BE2C (cell line): ENCODE measurements around the gene DDRGK1.

Source experiments
- DNase-seq: peaks from one replicate; pipeline ENCODE4 v3.0.0-alpha.2; 2020
- H3K27me3 ChIP-seq: fragments of 250-450 bp; sonication (Bioruptor Pico); 2 replicates; pipeline ENCODE4 v1.5.1; 2020; ENCODE audit warnings: mild to moderate bottlenecking
- H3K36me3 ChIP-seq: fragments of 250-450 bp; sonication (Bioruptor Pico); 2 replicates; pipeline ENCODE4 v1.5.1; 2020; ENCODE audit warnings: mild to moderate bottlenecking
- H3K4me1 ChIP-seq: fragments of 250-450 bp; sonication (Bioruptor Pico); 2 replicates; pipeline ENCODE4 v1.5.1; 2020
- H3K4me3 ChIP-seq: 2 replicates; pipeline ENCODE4 v1.5.1; 2011; ENCODE audit warnings: low read depth, low read length
- H3K9me3 ChIP-seq: fragments of 250-450 bp; sonication (Bioruptor Pico); 2 replicates; pipeline ENCODE4 v1.5.1; 2020
- CTCF ChIP-seq: IDR thresholded peaks from 2 replicates; pipeline ENCODE4 v1.5.1; 2012; ENCODE audit warnings: mild to moderate bottlenecking, low read depth, low read length

Gene DDRGK1

DNA sequence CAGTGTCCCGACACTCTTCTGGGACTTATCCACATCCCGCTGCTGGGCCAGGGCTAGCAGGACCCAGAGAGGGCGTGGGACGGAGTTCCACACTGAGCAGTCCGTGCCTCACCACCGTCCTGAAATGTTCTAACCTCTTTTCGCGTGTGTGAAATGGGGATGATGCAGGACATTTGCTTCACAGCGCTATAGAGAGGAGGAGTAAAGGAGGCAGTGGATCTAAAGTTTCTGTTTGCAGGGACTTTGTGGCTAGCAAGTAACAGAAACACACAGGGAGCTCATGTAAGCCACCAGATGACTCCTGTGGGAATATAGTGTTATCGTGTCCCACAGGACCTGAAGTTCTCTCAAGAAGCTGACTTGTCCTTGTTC lies 5.5 kb upstream of the DDRGK1 start:
- H3K4me3 ChIP-seq, result peak overlapping the region; percentile 99
- DNase-seq, result no peak
- TF ChIP-seq CTCF, result no peak
- no peaks in the 10 kb centered on the region for H3K4me1 ChIP-seq
- H3K36me3 ChIP-seq, result peaks cover 6% of the 10 kb centered on the region
- H3K9me3 ChIP-seq, result no peaks in the 10 kb centered on the region
- H3K27me3 ChIP-seq, result no peaks in the 10 kb centered on the region

GRCh38 chr20:3209257-3209945 lies 4.9 kb upstream of the DDRGK1 start, which contains the start of gene ITPA:
Gene ITPA (plus strand): TSS chr20:3209498. CDS start chr20:3209552, 54 bp downstream.
- peaks cover 6% of the 10 kb centered on the region for H3K36me3 ChIP-seq
- peak within 1 kb of the TSS; percentile 99 for H3K4me3 ChIP-seq
- H3K27me3 ChIP-seq, result no peaks in the 10 kb centered on the region
- TF ChIP-seq CTCF, result no peak
- H3K4me1 ChIP-seq, result no peaks in the 10 kb centered on the region
- no peaks in the 10 kb centered on the region for H3K9me3 ChIP-seq
- peak; percentile 71 for DNase-seq

- H3K9me3 ChIP-seq, result no peaks in the 10 kb centered on the region
- H3K36me3 ChIP-seq, result peaks cover 6% of the 10 kb centered on the region
- peak overlapping the region; percentile 99 for H3K4me3 ChIP-seq
- H3K4me1 ChIP-seq, result no peaks in the 10 kb centered on the region
- no peak for TF ChIP-seq CTCF
- DNase-seq, result no peak
- no peaks in the 10 kb centered on the region for H3K27me3 ChIP-seq
Observed at GRCh38 chr20:3208786-3209256, 4.3 kb upstream of the DDRGK1 start.

DNA sequence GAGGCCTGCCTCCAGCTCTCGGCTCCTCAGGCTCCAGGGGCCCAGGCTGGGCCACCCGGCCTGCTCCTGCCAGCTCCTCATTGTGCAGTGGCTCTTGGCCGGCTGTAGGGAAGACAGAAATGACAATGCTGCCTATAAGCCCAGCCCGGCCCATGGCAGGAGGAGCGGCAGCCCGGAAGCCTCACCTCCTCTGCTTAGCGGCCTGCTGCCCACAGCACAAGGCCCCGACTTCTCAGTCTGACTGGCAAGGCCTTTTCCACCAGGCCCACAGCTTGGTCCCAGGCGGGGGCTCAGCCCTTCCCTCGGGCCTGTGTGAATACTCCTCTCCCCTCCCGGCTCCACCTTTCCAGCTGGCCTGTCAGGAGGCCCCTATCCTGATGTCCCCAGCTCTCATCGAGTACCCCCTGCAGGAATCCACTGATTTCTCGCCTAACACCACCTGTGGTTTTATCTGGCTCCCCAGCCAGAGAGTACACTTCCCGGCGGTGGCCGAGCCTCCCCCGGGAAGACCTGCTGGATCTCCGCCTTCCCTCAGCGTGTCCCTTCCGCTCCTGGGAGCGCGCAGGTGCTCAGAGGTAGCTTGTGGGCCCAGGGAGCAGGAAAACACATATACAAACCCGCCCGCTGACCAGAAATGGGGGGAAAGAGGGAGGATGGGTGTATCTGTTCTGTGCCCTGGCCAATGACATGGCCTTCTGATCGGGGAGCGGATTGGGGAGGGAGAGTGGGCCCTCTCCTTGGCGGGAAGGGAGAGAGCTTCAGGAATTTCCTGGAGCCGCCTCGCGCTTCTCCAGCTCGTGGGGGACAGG lies 963 bp downstream of the DDRGK1 start:
- no peaks in the 10 kb centered on the region for H3K9me3 ChIP-seq
- H3K4me3 ChIP-seq, result peak overlapping the region; percentile 74
- peaks cover 20% of the 10 kb centered on the region for H3K36me3 ChIP-seq
- no peaks in the 10 kb centered on the region for H3K4me1 ChIP-seq
- no peak for DNase-seq
- no peak for TF ChIP-seq CTCF
- H3K27me3 ChIP-seq, result no peaks in the 10 kb centered on the region

DNA sequence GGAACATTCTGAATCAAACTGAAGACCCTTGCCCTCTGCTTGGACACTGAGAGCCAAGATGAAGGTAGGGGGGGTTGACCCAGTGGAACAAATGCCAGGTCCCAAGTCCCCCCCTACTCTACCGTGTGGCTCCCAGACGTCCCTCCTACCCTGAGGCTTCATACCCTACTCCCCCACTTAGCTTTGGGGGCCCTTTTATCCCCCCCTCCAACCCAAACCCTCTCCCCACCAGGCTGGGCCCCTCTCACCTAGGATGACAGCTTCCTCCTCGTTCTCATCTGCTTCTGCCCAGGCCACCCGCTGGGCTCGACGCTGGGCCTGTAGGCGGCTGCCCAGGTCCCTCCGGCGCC lies 1.5 kb downstream of the DDRGK1 start:
- no peaks in the 10 kb centered on the region for H3K9me3 ChIP-seq
- no peak for TF ChIP-seq CTCF
- DNase-seq, result no peak
- no peaks in the 10 kb centered on the region for H3K4me1 ChIP-seq
- H3K4me3 ChIP-seq, result peak overlapping the region; percentile 74; the same call in 1 of the 2 replicates
- H3K27me3 ChIP-seq, result no peaks in the 10 kb centered on the region
- H3K36me3 ChIP-seq, result peaks cover 20% of the 10 kb centered on the region
